NCI-H1694 (cell line): ENCODE measurements around the gene RPL13.

Source experiments
- DNase-seq: peaks from one replicate; lab custom pipeline; 2025; lab: John Stamatoyannopoulos, UW

Gene RPL13

DNA sequence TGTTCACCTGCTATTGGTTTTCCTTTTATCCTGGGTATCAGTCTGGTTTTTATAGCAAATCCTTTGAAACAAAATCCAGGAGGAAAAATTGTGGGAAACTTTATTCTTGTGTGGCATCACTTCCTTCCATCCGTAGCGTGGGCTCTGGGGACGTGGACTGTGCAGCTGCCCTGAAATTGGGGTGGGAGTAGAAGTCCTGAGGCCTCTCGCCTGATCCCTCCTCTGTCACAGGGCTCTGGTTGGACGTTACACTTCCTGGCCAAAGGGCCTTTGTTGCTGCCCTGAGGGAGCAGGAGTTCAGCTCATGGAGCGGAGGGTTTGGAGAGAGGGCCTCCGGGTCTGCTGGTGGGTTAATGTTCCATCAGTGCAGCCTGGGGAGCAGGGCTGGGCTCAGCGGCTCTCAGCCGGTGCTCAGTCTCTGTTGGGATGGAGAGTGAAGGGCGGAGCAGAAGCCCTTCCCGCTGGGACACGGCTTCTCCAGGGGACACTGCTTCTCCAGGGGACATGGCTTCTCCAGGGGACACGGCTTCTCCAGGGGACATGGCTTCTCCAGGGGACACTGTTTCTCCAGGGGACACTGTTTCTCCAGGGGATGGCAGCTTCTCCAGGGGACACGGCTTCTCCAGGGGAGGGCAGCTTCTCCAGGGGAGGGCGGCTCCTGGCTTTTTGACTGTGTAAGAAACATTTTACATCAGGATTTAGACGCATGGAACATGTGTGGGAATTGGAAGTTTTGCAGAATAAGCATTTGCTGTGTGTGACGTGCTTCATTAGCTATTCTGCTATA is 15.2 kb upstream of the RPL13 start:
- no peak for DNase-seq

GRCh38 chr16:89545831-89546574 is 14.5 kb upstream of the RPL13 start:
- DNase-seq: no peak

- no peak for DNase-seq
These were observed 13.7 kb upstream of the RPL13 start for GRCh38 chr16:89546781-89547180.

- DNase-seq: no peak
These were observed 13.2 kb upstream of the RPL13 start for GRCh38 chr16:89547291-89547690.

DNA sequence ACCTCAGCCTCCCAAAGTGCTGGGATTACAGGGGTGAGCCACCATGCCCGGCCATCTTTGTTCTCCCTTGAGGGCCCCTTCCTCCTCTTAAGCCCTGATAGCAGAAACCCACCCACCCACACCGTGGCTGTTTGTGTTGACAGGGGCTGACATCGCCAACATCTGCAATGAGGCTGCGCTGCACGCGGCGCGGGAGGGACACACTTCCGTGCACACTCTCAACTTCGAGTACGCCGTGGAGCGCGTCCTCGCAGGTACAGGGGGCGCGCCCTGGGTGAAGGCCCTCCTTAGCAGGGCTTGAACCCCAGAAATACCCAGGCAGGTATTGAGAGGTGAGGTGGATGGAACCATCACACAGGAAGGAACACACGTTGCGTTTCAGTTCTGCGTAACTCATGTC is 12.6 kb upstream of the RPL13 start:
- no peak for DNase-seq

DNA sequence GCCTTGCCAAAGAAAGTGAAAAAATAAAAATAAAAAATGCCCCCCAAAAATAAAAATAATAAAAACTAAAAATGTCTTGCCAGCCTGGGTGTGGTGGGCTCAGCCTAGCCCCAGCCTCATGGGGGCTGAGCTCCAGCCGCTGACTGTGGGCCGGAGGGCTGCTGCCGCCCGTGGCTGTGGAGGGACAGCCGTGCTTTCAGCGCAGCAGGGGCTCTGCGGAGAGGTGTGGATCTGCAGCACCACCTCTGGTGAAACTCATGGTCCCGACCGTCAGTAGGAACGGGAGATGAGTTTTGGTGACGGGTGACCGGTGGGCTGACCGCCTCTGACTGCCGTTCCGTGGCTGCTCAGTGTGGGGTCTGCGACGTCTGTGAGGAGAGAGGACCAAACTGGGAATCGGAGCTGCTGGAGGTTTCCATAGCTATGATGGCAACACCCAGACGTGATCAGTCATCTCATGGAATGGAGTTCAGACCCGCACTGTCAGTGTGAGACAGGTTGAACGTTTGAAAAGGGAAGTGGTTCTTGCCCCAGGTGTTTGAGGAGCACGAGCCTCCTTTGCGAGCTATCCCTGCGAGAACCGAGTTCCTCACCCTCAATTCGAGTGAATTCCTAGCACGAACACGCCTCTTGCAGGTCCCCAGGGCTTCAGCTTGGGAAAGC is 12.0 kb upstream of the RPL13 start:
- no peak for DNase-seq

GRCh38 chr16:89549007-89549700 is 11.3 kb upstream of the RPL13 start:
- no peak for DNase-seq

GRCh38 chr16:89550421-89551007 is 10.0 kb upstream of the RPL13 start:
- no peak for DNase-seq

DNA sequence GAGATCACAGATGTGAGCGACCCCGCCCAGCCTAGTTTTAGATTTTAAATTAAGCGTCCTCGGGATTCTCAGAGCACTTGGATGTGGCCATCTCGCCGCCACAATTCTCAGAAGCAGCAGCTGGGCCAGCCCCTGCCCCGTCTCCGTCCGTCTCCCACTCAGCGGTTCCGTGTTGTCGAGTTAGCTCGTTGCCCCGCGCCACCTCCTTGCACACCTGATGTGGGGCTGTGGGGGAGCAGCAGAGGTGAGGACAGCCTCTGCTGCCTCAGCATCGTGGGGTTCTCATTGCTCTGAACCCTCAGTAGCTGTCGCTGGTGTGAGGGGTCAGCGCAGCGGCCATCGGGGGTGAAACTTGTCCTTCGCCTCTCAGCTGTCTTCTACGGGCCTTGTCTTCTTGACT is 8.2 kb upstream of the RPL13 start:
- no peak for DNase-seq

GRCh38 chr16:89552913-89553312 is 7.6 kb upstream of the RPL13 start:
- no peak for DNase-seq

DNA sequence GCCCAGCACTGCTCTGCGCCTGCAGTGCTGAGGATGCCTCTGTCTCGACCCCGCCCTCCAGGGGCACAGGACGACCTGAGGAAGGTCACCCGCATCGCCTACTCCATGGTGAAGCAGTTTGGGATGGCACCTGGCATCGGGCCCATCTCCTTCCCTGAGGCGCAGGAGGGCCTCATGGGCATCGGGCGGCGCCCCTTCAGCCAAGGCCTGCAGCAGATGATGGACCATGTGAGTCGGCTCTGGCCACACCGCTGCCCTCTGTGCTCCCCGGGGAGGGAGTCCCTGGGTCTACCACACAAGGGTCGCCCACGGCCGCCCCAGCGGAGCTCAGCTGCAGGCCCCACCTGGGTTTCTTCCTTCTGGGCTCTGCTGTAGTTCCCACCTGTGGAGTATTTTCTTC is 6.7 kb upstream of the RPL13 start:
- DNase-seq: no peak

GRCh38 chr16:89554343-89554742 is 6.1 kb upstream of the RPL13 start:
- no peak for DNase-seq

DNA sequence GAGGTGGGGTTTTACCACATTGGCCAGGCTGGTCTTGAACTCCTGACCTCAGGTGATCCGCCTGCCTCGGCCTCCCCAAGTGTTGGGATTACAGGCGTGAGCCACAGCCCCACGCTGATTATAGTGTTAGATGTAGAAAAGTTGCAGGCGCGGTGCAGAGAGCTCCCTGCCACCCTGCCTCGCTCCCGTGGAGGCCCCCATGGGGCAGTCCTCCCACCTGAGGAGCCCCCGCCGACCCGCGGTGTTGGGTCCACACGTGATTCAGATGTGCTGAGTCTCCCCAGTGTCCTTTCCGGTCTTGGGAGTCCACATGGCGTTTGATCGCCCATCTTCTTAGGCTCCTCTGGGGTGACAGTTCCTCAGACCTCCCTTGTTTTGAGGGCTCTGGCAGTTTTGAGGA is 5.2 kb upstream of the RPL13 start:
- DNase-seq: no peak

DNA sequence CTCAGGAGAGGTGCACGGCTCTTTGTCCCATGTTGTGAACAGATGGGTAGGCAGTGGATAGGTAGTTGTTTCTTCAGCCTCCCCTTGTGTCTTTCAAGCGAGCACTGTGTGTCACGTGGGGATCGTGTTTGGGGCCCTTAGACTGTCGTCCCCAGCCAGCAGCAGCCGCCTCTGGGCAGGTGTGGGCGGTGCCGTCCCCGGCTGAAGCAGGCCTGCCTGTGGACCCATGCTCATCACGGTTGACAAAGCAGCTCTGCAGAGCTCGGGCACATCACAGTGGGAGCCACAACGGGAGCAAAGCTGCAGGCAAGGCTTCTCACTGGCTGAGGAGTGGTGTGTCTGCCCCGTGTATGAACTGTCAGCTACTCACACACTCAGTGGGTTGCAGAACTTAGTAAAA is 4.7 kb upstream of the RPL13 start:
- DNase-seq: no peak

DNA sequence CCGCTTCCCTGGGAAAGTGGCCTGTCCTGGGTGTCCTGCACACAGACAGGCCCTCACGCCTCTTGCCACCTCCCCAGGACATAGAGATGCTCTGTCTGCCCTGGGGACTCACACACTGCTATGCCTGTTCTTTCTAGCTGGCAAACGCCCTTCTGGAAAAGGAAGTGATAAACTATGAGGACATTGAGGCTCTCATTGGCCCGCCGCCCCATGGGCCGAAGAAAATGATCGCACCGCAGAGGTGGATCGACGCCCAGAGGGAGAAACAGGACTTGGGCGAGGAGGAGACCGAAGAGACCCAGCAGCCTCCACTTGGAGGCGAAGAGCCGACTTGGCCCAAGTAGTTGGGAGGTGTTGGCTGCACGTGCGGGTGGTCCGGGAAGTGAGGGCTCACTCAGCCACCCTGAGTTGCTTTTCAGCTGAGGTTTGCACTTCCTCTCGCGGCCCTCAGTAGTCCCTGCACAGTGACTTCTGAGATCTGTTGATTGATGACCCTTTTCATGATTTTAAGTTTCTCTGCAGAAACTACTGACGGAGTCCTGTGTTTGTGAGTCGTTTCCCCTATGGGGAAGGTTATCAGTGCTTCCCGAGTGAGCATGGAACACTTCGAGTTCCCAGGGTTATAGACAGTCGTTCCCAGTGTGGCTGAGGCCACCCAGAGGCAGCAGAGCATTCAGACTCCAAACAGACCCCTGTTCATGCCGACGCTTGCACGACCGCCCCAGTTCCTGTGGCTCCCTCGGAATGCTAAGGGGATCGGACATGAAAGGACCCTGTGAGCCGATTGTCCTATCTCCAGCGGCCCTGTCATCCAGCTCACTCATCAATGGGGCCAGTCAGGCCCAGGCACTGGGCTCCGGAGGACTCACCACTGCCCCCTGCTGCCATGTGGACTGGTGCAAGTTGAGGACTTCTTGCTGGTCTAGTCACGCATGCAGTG is 3.5 kb upstream of the RPL13 start:
- peak; percentile 1 for DNase-seq

- no peak for DNase-seq
These were observed 2.6 kb upstream of the RPL13 start for GRCh38 chr16:89557690-89558490.

DNA sequence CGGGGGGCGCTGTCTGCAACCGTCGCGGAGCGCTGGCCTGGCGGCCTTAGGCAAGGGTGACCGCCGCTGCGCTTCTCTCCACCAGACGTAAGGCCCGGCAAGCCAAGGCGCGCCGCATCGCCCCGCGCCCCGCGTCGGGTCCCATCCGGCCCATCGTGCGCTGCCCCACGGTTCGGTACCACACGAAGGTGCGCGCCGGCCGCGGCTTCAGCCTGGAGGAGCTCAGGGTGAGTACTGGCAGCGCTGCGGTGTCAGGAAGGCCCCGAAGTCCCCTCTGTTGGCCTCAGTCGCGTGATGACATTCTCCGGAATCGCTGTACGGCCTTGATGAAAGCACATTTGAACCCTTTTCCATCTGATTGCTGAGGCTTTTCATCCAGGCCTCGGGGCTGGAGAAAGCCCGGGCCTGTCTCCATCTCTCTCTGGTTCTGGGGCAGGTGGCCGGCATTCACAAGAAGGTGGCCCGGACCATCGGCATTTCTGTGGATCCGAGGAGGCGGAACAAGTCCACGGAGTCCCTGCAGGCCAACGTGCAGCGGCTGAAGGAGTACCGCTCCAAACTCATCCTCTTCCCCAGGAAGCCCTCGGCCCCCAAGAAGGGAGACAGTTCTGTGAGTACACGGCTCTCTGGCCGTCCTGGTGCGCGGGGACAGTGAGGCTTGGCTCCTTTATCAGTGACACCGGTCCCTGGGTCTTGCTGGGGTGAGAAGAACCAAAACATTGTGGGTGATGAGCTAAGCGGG is 831 bp downstream of the RPL13 start:
- DNase-seq: no peak

DNA sequence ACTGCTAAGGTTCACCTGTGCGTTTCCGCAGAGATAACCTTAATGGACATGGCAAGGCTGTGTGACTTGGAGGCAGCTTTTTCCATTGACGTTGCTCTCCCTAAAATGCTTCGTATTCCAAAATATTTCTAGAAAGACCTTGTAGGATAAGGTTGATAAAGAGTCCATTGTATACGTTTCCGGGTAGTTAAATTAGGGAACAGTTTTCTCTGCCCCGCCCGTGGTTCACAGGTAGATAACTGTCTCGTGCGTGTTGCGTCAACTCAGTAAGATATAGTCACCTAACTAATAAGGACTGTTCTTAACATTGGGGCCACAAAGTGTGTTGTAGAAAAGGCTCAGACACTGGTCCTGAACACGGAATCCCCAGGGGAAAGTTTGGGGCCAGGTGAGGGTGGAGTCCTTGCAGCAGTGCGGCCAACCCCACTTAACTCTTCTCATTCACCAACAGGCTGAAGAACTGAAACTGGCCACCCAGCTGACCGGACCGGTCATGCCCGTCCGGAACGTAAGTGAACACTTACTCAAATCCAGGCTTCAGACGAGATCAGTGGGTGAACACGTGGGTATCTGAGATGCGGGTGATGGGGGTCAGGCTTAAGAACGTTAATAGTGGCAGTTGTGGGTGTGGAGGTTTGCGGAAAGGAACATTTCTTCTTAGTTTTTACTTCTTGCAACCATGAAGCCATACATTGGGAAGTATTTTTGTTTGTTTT is 1.6 kb downstream of the RPL13 start:
- DNase-seq: no peak

DNA sequence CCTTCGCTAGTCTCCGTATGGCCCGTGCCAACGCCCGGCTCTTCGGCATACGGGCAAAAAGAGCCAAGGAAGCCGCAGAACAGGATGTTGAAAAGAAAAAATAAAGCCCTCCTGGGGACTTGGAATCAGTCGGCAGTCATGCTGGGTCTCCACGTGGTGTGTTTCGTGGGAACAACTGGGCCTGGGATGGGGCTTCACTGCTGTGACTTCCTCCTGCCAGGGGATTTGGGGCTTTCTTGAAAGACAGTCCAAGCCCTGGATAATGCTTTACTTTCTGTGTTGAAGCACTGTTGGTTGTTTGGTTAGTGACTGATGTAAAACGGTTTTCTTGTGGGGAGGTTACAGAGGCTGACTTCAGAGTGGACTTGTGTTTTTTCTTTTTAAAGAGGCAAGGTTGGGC is 2.5 kb downstream of the RPL13 start:
- DNase-seq: no peak
